GM12892 (cell line): Measurements from ENCODE around the gene KCNMA1.

Experiments used
- POLR2A ChIP-seq: IDR thresholded peaks from 2 replicates; pipeline ENCODE4 v1.6.1; 2011; ENCODE audit warnings: low read depth, low read length, control low read depth
- POLR2AphosphoS5 ChIP-seq: IDR thresholded peaks from 2 replicates; pipeline ENCODE4 v1.6.1; 2011; ENCODE audit warnings: low read depth, low read length, control low read depth
- TAF1 ChIP-seq: IDR thresholded peaks from 2 replicates; pipeline ENCODE4 v1.6.1; 2011; ENCODE audit warnings: low read depth, mild to moderate bottlenecking, control low read depth, low read length, borderline replicate concordance

GRCh38 chr10:77259171-77259874 is 378.3 kb downstream of the KCNMA1 start:
- TF ChIP-seq POLR2A (no peak), TAF1 (no peak), POLR2AphosphoS5 (no peak)
